OCI-LY1 (cell line): ENCODE data around the gene PTPRN2.

Source experiments
- EZH2 ChIP-seq: fragments of 200-600 bp; sonication (generic), shearing (Covaris generic); IDR thresholded peaks from 2 replicates; pipeline ENCODE4 v1.8.0; 2017; ENCODE audit warnings: borderline replicate concordance, mixed run types, mild to moderate bottlenecking, antibody characterized with exemption, low read length, moderate library complexity, mixed read lengths
- TF ChIP-seq, protein P1 (sequence below): fragments of 200-600 bp; sonication (generic), shearing (Covaris generic); IDR thresholded peaks from 2 replicates; pipeline ENCODE4 v1.5.1; 2017; ENCODE audit warnings: mild to moderate bottlenecking, antibody characterized with exemption, low read length, moderate library complexity, mixed read lengths

DNA sequence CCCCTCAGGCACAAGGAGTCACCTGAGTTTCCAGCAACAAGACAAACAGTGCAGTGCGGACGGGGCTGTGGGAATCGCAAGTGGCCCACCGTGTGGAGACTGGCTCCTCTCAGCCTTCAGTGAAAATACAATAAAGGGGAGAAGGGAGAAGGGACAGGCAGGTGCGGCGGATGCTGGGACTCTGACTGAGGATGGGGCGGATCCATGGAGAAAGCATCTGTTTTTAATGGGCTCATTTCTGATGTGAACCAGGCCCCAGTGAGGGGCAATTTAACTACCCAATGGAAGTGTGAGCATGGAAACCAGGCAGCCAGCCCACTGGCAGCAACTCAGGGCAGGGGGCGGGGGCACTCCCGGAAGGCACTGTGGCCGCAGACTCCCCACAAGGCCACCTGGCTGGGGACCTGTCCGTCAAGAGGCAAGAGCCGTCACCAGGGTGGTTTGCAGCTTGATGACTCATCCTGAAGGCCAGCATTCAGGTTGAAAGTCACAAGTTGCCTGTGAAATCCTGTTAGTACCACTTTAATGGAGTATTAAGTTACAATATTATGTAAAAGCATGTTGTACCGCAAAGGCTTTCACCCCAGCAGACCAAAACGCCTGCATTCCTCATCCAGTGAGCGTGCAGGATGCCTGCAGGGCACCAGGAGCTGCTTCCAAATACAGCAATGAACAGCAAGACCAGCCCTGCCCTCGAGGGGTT is 476.4 kb downstream of the PTPRN2 start:
- TF ChIP-seq, protein P1, sequence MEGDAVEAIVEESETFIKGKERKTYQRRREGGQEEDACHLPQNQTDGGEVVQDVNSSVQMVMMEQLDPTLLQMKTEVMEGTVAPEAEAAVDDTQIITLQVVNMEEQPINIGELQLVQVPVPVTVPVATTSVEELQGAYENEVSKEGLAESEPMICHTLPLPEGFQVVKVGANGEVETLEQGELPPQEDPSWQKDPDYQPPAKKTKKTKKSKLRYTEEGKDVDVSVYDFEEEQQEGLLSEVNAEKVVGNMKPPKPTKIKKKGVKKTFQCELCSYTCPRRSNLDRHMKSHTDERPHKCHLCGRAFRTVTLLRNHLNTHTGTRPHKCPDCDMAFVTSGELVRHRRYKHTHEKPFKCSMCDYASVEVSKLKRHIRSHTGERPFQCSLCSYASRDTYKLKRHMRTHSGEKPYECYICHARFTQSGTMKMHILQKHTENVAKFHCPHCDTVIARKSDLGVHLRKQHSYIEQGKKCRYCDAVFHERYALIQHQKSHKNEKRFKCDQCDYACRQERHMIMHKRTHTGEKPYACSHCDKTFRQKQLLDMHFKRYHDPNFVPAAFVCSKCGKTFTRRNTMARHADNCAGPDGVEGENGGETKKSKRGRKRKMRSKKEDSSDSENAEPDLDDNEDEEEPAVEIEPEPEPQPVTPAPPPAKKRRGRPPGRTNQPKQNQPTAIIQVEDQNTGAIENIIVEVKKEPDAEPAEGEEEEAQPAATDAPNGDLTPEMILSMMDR = no peak
- TF ChIP-seq EZH2 = no peak
